ENCODE measurements around the gene C2CD4D. TPM values are rescaled to one million over a fixed set of nuclear protein-coding genes. Genes with fewer than 3 reads are reported as not detected.

The C2CD4D gene
- total RNA-seq, 1 experiment from 2014 or later, result 0.17 TPM

DNA sequence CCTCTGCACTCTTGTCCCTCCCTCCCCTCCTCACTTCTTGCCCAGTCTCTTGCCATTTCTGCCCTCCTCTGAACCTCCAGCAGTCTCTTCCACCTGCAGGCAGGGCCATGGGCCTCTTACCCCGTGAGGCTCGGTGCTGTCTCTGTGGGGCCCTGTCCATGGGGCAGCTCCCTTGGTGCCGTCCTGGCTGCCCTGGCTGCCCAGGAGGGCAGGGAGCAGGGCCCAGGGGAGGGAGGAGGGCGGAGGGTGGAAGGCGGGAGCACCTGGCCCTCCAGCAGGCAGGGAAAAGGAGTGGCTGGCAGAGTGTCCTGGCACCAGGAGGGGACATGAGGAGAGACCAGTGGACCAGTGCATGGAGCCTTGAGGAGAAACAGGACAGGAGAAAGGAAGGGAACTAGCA is 8.0 kb downstream of the C2CD4D start, which contains the start of gene RORC (continued):
- no peak for TF ChIP-seq ZBTB33 (IDR thresholded peaks at IDR 0.05; ENCODE audit: extremely low read depth, insufficient replicate concordance, low read length)
- no peak for TF ChIP-seq ATF3 (IDR thresholded peaks at IDR 0.05)
- TF ChIP-seq, protein P1, sequence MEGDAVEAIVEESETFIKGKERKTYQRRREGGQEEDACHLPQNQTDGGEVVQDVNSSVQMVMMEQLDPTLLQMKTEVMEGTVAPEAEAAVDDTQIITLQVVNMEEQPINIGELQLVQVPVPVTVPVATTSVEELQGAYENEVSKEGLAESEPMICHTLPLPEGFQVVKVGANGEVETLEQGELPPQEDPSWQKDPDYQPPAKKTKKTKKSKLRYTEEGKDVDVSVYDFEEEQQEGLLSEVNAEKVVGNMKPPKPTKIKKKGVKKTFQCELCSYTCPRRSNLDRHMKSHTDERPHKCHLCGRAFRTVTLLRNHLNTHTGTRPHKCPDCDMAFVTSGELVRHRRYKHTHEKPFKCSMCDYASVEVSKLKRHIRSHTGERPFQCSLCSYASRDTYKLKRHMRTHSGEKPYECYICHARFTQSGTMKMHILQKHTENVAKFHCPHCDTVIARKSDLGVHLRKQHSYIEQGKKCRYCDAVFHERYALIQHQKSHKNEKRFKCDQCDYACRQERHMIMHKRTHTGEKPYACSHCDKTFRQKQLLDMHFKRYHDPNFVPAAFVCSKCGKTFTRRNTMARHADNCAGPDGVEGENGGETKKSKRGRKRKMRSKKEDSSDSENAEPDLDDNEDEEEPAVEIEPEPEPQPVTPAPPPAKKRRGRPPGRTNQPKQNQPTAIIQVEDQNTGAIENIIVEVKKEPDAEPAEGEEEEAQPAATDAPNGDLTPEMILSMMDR (IDR thresholded peaks at IDR 0.05 in 2 of 3, conservative IDR thresholded peaks at IDR 0.05 in 1 of 3; ENCODE audit: borderline replicate concordance in 1 of 3, insufficient read depth in 1 of 3, low read depth in 2 of 3, low read length in 2 of 3), result no peak
- no peak for TF ChIP-seq EZH2phosphoT487 (IDR thresholded peaks at IDR 0.05; ENCODE audit: borderline replicate concordance)

DNA sequence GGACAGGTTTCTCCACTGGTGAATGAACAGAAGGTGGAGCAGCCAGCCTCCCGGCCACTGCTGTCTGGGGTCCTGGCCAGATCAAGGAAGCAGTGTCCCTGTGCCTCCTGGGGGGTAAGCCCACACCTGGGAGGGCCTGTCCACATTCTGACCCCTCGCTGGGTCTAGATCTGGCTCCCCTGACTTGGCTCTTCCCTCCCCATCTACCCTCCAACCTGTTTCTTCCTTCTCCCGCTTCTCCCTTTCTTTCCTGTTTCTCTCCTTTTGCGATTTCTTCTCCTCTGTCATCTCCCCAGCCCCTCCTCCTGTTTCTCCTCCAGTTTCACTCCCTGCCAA is 8.4 kb downstream of the C2CD4D start:
- DNase-seq (ENCODE audit: low read depth, low spot score) (no peak), ATAC-seq (no peak)
- intact Hi-C loops (cut with micrococcal nuclease), result no loop called here
- H3K79me2 ChIP-seq (ENCODE audit: insufficient read depth, low read length), result no peaks in the 10 kb centered on the region
- H4K20me1 ChIP-seq (ENCODE audit: insufficient read depth), result no peaks in the 10 kb centered on the region
- H3K4me1 ChIP-seq (ENCODE audit: control insufficient read depth in 1 of 2, insufficient read depth in 2 of 2, low read length in 2 of 2), result peaks cover 20 to 46% of the 10 kb centered on the region in 2 experiments
- H3K27ac ChIP-seq (ENCODE audit: low read depth, low read length), result peak overlapping the region; percentile 36; the same call in 1 of the 2 replicates
- POLR2A ChIA-PET, result interaction anchor here (1.3 kb wide), 1 partner anchor 11 kb away, joined by 4 read pairs; no protein-coding TSS in a partner anchor
- CTCF ChIA-PET, result interaction anchor here (0.6 to 1.6 kb wide), 3 partner anchors 11 to 170 kb away, joined by 3 to 5 read pairs (median 5); no protein-coding TSS in a partner anchor
- peak overlapping the region; percentile 67 for H3K4me2 ChIP-seq (ENCODE audit: low read length)
- no peaks in the 10 kb centered on the region for H3K36me3 ChIP-seq (ENCODE audit: control insufficient read depth in 1 of 2, insufficient read depth in 2 of 2, low read length in 2 of 2)
- peak overlapping the region; percentile 17 to 29; a peak in 1 of 4 replicates for H3K4me3 ChIP-seq (replicated peaks in 1 of 2; ENCODE audit: low read depth in 1 of 2, low read length in 2 of 2)
- no peaks in the 10 kb centered on the region for H3K9me2 ChIP-seq (ENCODE audit: insufficient read depth)
- RAD21 ChIA-PET (ENCODE audit: low non-redundant PET in 1 of 2, low total read pairs in 2 of 2, uncharacterized antibody in 2 of 2, unreplicated experiment in 2 of 2), result interaction anchor here in 1 of 2 experiments (0.6 kb wide), 1 partner anchor 292 kb away, joined by 4 read pairs; no protein-coding TSS in a partner anchor
- H2AFZ ChIP-seq (ENCODE audit: low read depth, low read length, poor library complexity, severe bottlenecking), result no peak overlapping the region
- 0 out of 2 replicates have a peak overlapping the region, but pooled peaks have one; percentile 29 for H3K9ac ChIP-seq (ENCODE audit: low read length)
- TF ChIP-seq CBX3 (IDR thresholded peaks at IDR 0.05; ENCODE audit: low read depth) (no peak), ATF3 (IDR thresholded peaks at IDR 0.05) (no peak), EZH2phosphoT487 (IDR thresholded peaks at IDR 0.05; ENCODE audit: borderline replicate concordance) (no peak), SP1 (IDR thresholded peaks at IDR 0.05; ENCODE audit: low read depth) (no peak), EGR1 (IDR thresholded peaks at IDR 0.05; ENCODE audit: low read depth) (no peak), CEBPB (IDR thresholded peaks at IDR 0.05; ENCODE audit: low read depth) (no peak), RAD21 (IDR thresholded peaks at IDR 0.05; ENCODE audit: low read depth) (no peak), FOSL1 (IDR thresholded peaks at IDR 0.05; ENCODE audit: low read depth) (no peak), SRF (IDR thresholded peaks at IDR 0.05; ENCODE audit: low read depth) (no peak), POLR2A (IDR thresholded peaks at IDR 0.05; ENCODE audit: borderline replicate concordance, extremely low read depth, insufficient read depth, insufficient read length) (no peak), ELF1 (IDR thresholded peaks at IDR 0.05; ENCODE audit: borderline replicate concordance, low read depth) (no peak), ZFX (IDR thresholded peaks at IDR 0.05) (no peak), TCF7L2 (IDR thresholded peaks at IDR 0.05; ENCODE audit: borderline replicate concordance, extremely low read depth, insufficient read depth, insufficient read length) (no peak)
- TF ChIP-seq, protein P2, sequence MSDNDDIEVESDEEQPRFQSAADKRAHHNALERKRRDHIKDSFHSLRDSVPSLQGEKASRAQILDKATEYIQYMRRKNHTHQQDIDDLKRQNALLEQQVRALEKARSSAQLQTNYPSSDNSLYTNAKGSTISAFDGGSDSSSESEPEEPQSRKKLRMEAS (IDR thresholded peaks at IDR 0.05), result no peak
- TF ChIP-seq, protein P1 (IDR thresholded peaks at IDR 0.05 in 2 of 3, conservative IDR thresholded peaks at IDR 0.05 in 1 of 3; ENCODE audit: borderline replicate concordance in 1 of 3, insufficient read depth in 1 of 3, low read depth in 2 of 3, low read length in 2 of 3), result no peak
- TSS peak; percentile 56 for BruUV-seq (replicated peaks)
- H3K9me3 ChIP-seq (ENCODE audit: control insufficient read depth in 1 of 2, insufficient read depth in 1 of 2, low read depth in 1 of 2, low read length in 2 of 2), result no peaks in the 10 kb centered on the region
- H3K27me3 ChIP-seq (ENCODE audit: insufficient read depth, low read length), result no peaks in the 10 kb centered on the region
